ENCODE results near the gene ZSWIM3.

ZSWIM3 gene

DNA sequence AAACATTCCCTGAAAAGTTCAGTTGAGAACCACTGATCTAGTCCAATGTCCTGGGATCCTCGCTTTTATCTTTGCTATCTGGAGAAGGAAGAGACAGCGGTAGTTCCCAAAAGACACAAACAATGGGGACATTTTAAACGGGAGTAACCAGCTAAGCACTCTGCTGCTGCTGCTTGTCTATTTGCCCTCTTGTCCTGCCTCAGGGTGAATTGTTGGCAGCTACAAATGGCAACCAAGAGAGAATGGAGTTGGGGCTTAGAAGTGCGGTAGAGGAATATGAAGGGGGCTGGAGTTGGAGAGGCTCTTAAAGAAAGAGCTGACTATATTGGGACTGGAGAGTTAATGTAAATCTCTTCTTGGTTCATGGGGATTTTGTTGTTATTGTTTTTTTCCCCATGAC lies 17.2 kb downstream of the ZSWIM3 start:
- Histone ChIP-seq H3K9me3 (ENCODE audit: control insufficient read depth, low read length) (no peaks in the 10 kb centered on the region), H3K4me3 (ENCODE audit: insufficient read depth, low read depth, low read length) (no peak overlapping the region), H3K27ac (ENCODE audit: insufficient read depth, low read depth, low read length, poor library complexity, severe bottlenecking) (no peak overlapping the region), H3K4me1 (ENCODE audit: control insufficient read depth, insufficient read depth, low read length) (no peaks in the 10 kb centered on the region), H3K27me3 (ENCODE audit: control insufficient read depth, insufficient read depth, low read length, poor library complexity, severe bottlenecking) (no peaks in the 10 kb centered on the region), H3K36me3 (ENCODE audit: control insufficient read depth, insufficient read depth, low read length) (no peaks in the 10 kb centered on the region)
- 86 to 90% methylated on average over 4 of the region's 4 CpGs for WGBS, 2 experiments

DNA sequence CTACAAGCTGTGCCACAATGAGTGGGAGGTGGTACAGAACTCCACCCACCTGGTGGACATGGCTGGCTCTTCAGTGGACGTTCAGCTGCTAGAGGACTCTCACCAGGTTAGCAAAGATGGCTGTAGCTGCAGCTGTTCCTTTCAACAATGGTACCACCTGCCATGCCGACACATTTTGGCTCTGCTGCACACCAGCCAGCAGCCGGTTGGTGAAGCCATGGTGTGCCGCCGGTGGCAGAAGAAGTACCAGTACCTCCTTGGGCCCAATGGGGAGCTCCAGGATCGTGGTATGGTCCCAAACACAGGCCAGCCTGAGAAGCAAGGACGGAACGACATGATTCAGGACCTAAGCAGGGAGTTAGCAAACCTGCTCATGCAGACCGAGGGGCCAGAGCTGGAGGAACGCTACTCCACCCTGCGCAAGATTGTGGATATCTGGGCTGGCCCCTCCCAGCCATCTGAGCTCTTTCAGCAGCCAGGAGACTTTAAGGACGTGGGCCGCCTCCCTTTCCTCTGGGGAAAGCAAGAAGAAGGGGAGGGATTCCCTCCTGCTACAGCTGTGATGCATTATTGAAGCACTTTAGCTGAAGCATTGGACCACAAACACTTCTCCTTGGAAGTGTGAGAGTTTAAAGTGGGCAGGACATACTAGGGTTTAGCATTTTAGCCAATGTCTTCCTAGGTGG lies 20.8 kb downstream of the ZSWIM3 start:
- H3K27ac ChIP-seq (ENCODE audit: insufficient read depth, low read depth, low read length, poor library complexity, severe bottlenecking), result no peak overlapping the region
- no peaks in the 10 kb centered on the region for H3K4me1 ChIP-seq (ENCODE audit: control insufficient read depth, insufficient read depth, low read length)
- no peaks in the 10 kb centered on the region for H3K9me3 ChIP-seq (ENCODE audit: control insufficient read depth, low read length)
- WGBS, 2 experiments, result 93 to 94% methylated on average over 13 of the region's 13 CpGs
- no peaks in the 10 kb centered on the region for H3K27me3 ChIP-seq (ENCODE audit: control insufficient read depth, insufficient read depth, low read length, poor library complexity, severe bottlenecking)
- H3K4me3 ChIP-seq (ENCODE audit: insufficient read depth, low read depth, low read length), result no peak overlapping the region
- peaks cover 8% of the 10 kb centered on the region for H3K36me3 ChIP-seq (ENCODE audit: control insufficient read depth, insufficient read depth, low read length)

DNA sequence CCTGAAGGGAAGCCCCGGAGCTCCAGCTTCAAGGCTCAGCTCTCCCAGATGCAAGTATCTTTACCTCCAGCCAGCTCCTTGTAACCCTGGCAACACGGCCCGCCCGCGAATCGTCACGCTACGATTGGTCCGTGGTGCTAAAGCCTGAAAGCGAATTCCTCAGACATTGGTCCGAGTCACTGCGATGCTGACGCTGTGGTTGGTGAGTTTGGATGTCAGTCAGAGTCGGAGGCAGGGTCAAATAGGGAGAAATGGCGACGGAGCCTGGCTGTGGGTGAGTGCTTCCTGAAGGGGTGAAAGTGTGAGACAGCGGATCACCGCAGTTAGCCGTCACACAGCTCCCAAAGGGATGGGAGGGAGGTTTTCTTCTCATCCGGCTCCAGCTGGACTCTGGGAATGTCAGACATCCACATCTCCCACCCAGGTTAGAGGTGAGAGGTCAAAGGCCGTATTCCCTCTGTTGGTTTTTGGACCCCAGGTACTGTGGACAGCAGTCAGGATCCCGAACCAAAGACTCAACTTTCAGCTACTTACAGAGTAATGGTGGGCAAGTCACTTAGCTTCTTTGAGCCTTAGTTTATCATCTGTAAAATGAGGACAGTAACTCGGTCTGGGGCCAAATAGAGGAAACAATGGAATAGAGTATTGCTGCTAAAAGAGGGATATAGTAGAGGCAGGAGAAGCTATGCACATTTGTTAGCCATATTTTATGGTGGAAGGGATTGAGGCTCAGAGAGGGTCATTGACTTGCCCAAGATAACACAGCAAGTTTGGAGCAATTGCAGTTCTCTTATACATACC lies 23.8 kb downstream of the ZSWIM3 start, which contains the start of gene ZSWIM1:
Gene ZSWIM1, plus strand, starts transcription at position 240 of the 801 bp plus-strand sequence. CDS start 1,366 bp downstream, outside the sequence.
- H3K4me1 ChIP-seq (ENCODE audit: control insufficient read depth, insufficient read depth, low read length), result no peaks in the 10 kb centered on the region
- H3K27me3 ChIP-seq (ENCODE audit: control insufficient read depth, insufficient read depth, low read length, poor library complexity, severe bottlenecking), result no peaks in the 10 kb centered on the region
- 2% methylated on average over 23 of the region's 23 CpGs for WGBS, 2 experiments
- H3K27ac ChIP-seq (ENCODE audit: insufficient read depth, low read depth, low read length, poor library complexity, severe bottlenecking), result no peak within 1 kb of the TSS
- peak within 1 kb of the TSS; percentile 84 for H3K4me3 ChIP-seq (ENCODE audit: insufficient read depth, low read depth, low read length)
- peaks cover 16% of the 10 kb centered on the region for H3K36me3 ChIP-seq (ENCODE audit: control insufficient read depth, insufficient read depth, low read length)
- H3K9me3 ChIP-seq (ENCODE audit: control insufficient read depth, low read length), result no peaks in the 10 kb centered on the region

DNA sequence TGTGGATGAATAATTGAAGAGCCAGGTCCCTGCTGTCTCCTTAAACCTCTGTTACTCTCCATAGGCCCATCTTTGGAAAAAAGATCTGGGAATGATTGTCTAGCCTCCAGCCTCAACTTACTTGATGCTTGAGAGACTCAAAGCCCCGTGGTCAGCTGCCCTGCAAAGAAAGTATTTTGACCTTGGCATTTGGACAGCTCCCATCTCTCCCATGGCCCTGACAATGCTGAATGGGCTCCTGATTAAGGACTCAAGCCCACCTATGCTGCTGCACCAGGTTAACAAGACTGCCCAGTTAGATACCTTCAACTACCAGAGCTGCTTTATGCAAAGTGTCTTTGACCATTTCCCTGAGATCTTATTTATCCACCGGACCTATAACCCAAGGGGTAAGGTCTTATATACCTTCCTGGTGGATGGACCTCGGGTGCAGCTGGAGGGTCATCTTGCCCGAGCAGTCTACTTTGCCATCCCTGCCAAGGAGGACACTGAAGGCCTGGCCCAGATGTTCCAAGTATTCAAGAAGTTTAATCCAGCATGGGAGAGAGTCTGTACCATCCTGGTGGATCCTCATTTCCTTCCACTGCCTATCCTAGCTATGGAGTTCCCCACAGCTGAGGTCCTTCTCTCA lies 25.2 kb downstream of the ZSWIM3 start:
- no peaks in the 10 kb centered on the region for H3K4me1 ChIP-seq (ENCODE audit: control insufficient read depth, insufficient read depth, low read length)
- H3K4me3 ChIP-seq (ENCODE audit: insufficient read depth, low read depth, low read length), result no peak overlapping the region
- no peaks in the 10 kb centered on the region for H3K9me3 ChIP-seq (ENCODE audit: control insufficient read depth, low read length)
- H3K27ac ChIP-seq (ENCODE audit: insufficient read depth, low read depth, low read length, poor library complexity, severe bottlenecking), result no peak overlapping the region
- H3K27me3 ChIP-seq (ENCODE audit: control insufficient read depth, insufficient read depth, low read length, poor library complexity, severe bottlenecking), result no peaks in the 10 kb centered on the region
- 95 to 96% methylated on average over 4 of the region's 4 CpGs for WGBS, 2 experiments
- H3K36me3 ChIP-seq (ENCODE audit: control insufficient read depth, insufficient read depth, low read length), result peaks cover 16% of the 10 kb centered on the region

DNA sequence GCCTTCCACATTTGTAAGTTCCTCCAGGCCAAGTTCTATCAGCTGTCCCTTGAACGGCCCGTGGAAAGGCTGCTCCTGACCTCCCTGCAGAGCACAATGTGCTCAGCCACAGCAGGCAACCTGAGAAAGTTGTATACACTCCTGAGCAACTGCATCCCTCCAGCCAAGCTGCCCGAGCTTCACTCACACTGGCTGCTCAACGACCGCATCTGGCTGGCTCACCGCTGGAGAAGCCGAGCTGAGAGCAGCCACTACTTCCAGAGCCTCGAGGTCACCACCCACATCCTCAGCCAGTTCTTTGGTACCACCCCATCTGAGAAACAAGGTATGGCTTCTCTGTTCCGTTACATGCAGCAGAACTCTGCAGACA lies 25.7 kb downstream of the ZSWIM3 start:
- Histone ChIP-seq H3K27me3 (ENCODE audit: control insufficient read depth, insufficient read depth, low read length, poor library complexity, severe bottlenecking) (no peaks in the 10 kb centered on the region), H3K4me1 (ENCODE audit: control insufficient read depth, insufficient read depth, low read length) (no peaks in the 10 kb centered on the region), H3K4me3 (ENCODE audit: insufficient read depth, low read depth, low read length) (no peak overlapping the region), H3K36me3 (ENCODE audit: control insufficient read depth, insufficient read depth, low read length) (peaks cover 16% of the 10 kb centered on the region), H3K9me3 (ENCODE audit: control insufficient read depth, low read length) (no peaks in the 10 kb centered on the region), H3K27ac (ENCODE audit: insufficient read depth, low read depth, low read length, poor library complexity, severe bottlenecking) (no peak overlapping the region)
- WGBS, 2 experiments, result 92 to 93% methylated on average over 9 of the region's 9 CpGs

DNA sequence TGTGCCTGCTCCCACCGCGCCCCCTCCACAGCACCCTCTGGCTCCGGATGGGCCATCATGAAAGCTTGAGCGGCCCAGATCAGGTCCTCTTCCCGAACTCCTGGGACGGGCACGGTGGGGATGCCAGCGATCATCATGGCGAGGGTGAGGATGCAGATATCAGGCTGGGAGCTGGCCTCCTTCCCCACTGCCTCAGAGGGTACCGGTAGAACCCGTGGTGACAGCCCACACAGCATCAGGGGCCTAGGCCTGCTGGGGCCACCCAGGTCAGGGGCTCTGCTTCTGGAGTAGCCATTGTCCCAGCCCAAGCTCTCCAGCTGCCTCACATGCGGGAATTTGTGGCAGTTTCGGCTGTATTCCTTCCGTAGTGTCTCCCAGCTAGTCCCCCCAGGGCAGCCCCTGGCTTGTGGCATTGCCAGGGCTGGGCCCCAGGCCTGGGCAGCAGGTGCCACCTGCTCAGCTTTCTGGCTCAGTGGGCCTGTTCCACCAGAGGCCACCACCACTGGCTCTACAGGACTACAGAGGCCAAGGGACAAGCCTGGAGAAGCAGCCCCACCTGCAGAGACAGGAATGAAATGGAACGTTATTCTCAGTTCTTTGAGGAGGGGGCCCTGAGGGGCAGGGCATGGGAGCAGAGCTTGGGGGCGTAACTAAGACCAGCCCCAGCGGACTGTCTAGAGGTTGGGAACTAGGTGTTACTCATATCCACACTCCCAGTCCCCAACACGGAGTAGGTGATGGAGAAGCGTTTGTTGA lies 29.4 kb downstream of the ZSWIM3 start:
- 92 to 94% methylated on average over 18 to 19 of the region's 19 CpGs for WGBS, 2 experiments
- Histone ChIP-seq H3K27me3 (ENCODE audit: control insufficient read depth, insufficient read depth, low read length, poor library complexity, severe bottlenecking) (peaks cover 14% of the 10 kb centered on the region), H3K4me3 (ENCODE audit: insufficient read depth, low read depth, low read length) (no peak overlapping the region), H3K36me3 (ENCODE audit: control insufficient read depth, insufficient read depth, low read length) (peaks cover 16% of the 10 kb centered on the region), H3K4me1 (ENCODE audit: control insufficient read depth, insufficient read depth, low read length) (peaks cover 8% of the 10 kb centered on the region), H3K27ac (ENCODE audit: insufficient read depth, low read depth, low read length, poor library complexity, severe bottlenecking) (no peak overlapping the region), H3K9me3 (ENCODE audit: control insufficient read depth, low read length) (no peaks in the 10 kb centered on the region)

DNA sequence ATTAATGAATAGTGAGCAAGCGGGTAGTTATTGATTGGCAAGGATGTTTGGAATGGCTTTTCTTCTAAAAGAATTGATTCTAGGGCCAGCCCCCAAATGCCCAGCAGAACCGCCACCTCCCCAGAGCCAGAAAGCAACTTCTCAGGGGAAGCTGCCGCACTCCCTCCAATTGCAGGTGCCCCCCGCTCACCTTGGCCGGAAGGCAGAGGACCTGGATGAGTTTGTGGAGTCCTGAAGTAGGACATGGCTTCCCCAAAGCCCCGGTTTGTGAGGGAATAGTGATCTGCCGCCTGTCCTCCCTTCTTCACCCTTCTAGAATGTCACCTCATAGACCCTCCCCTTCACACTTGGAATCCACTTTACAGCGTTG lies 29.9 kb downstream of the ZSWIM3 start, which contains the start of gene SPATA25:
Gene SPATA25, minus strand, starts transcription at position 277 of the 370 bp plus-strand sequence. Its CDS starts 32 bp downstream, at position 245.
- 89 to 93% methylated on average over 8 of the region's 8 CpGs for WGBS, 2 experiments
- Histone ChIP-seq H3K4me1 (ENCODE audit: control insufficient read depth, insufficient read depth, low read length) (peaks cover 9% of the 10 kb centered on the region), H3K27ac (ENCODE audit: insufficient read depth, low read depth, low read length, poor library complexity, severe bottlenecking) (no peak within 1 kb of the TSS), H3K36me3 (ENCODE audit: control insufficient read depth, insufficient read depth, low read length) (peaks cover 16% of the 10 kb centered on the region), H3K9me3 (ENCODE audit: control insufficient read depth, low read length) (no peaks in the 10 kb centered on the region), H3K4me3 (ENCODE audit: insufficient read depth, low read depth, low read length) (no peak within 1 kb of the TSS), H3K27me3 (ENCODE audit: control insufficient read depth, insufficient read depth, low read length, poor library complexity, severe bottlenecking) (peaks cover 14% of the 10 kb centered on the region)

DNA sequence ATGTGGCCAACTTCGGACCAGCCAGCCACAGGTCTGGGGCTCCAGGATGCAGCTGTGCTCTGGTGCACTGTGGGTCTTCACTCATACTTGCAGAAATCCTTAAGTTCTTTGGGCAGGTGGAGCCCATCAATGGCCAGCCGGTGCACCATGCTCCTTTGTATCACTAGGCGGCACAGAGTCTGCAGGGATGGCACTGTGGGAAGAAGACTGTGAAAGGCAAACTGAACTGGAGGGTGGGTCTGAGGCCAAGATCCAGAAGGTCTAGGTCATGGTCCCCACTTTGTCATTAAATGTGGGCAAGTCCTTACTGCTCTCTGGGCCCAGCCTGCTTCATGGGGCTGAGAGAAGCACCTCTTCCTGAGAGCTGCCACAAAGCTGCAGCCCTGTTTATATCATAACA lies 31.3 kb downstream of the ZSWIM3 start:
- Histone ChIP-seq H3K27ac (ENCODE audit: insufficient read depth, low read depth, low read length, poor library complexity, severe bottlenecking) (no peak overlapping the region), H3K36me3 (ENCODE audit: control insufficient read depth, insufficient read depth, low read length) (peaks cover 3% of the 10 kb centered on the region), H3K4me3 (ENCODE audit: insufficient read depth, low read depth, low read length) (no peak overlapping the region), H3K4me1 (ENCODE audit: control insufficient read depth, insufficient read depth, low read length) (peaks cover 12% of the 10 kb centered on the region), H3K9me3 (ENCODE audit: control insufficient read depth, low read length) (no peaks in the 10 kb centered on the region), H3K27me3 (ENCODE audit: control insufficient read depth, insufficient read depth, low read length, poor library complexity, severe bottlenecking) (peaks cover 14% of the 10 kb centered on the region)
- WGBS, 2 experiments, result 94 to 95% methylated on average over 3 of the region's 3 CpGs

DNA sequence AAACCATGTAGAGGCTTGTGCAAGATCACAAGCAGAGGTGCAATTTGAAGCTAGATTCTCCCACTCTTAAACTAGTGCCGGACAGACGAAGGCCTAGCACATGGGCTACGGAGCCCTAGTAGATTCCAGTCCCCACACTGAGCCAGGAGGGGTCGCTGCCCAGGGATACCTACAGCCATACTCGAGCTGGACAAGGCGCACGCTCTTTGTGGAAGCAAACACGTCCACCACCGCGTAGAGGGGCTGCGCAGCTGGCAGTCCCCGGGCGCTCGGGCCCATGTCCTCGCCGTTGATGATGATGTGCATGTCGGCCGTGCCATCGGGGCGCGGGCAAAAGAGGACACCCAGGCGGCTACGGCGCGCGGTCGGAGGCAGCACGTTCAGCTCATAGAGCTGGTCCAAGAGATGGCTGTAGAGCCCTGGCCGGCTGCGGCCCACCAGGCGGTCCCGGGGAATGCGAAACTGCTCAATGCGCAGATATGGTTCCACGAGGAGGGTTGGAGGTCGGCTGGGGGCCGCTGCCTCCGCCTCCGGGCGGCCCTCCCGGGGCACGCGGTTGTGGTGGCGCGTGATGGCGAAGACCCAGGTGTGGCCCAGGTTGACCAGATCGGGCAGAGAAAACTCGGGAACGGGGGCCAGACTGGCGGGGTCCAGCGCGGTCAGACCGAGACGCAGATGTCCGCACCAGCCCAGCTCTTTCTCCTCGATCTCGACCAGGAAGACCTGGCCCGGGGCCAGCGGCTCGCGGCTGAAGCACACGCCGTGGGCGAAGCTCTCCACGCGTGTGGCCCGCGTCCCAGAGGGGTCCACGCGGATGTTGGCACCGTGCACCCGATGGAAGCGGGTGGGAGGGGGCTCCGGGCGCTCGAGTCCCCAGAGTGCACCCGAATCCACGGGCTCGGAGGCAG lies 32.9 kb downstream of the ZSWIM3 start:
- Histone ChIP-seq H3K36me3 (ENCODE audit: control insufficient read depth, insufficient read depth, low read length) (no peaks in the 10 kb centered on the region), H3K27ac (ENCODE audit: insufficient read depth, low read depth, low read length, poor library complexity, severe bottlenecking) (no peak overlapping the region), H3K9me3 (ENCODE audit: control insufficient read depth, low read length) (no peaks in the 10 kb centered on the region), H3K4me1 (ENCODE audit: control insufficient read depth, insufficient read depth, low read length) (peaks cover 20% of the 10 kb centered on the region), H3K4me3 (ENCODE audit: insufficient read depth, low read depth, low read length) (peak overlapping the region; percentile 64), H3K27me3 (ENCODE audit: control insufficient read depth, insufficient read depth, low read length, poor library complexity, severe bottlenecking) (peaks cover 14% of the 10 kb centered on the region)
- 3 to 4% methylated on average over 79 of the region's 79 CpGs for WGBS, 2 experiments

Measured in ectodermal cell (in vitro differentiated cells).